Right lobe of liver (tissue), 4 donors: ENCODE results near the gene USB1.

Source experiments
- CTCF ChIP-seq, 4 donors: fragments of 200-600 bp in 3 of 4; fragments of 450-650 bp in 1 of 4; IDR thresholded peaks; one replicate each; pipeline versions ENCODE4 v1.5.1 to v1.8.0; 2016 to 2022; ENCODE audit warnings: antibody characterized with exemption in 4 of 4, mild to moderate bottlenecking in 2 of 4
- POLR2A ChIP-seq: fragments of 450-650 bp; IDR thresholded peaks from one replicate; pipeline ENCODE4 v1.6.1; 2017; ENCODE audit warnings: antibody characterized with exemption, mild to moderate bottlenecking
- donor health status: DM: no; HTN: no; CAD: no.
- donor health status: DM: no; HTN: no; CAD: no.
- donor health status: DM: no; HTN: yes; CAD: no.

- TF ChIP-seq POLR2A (no peak), CTCF (IDR thresholded peaks at IDR 0.05) (no peak)
Observed at GRCh38 chr16:57964157-57964700, 37.0 kb upstream of the USB1 start.
